CD14-positive monocyte (primary cell): Measurements from ENCODE around the gene CD34. TPM values are rescaled to one million over a fixed set of nuclear protein-coding genes. Genes with fewer than 3 reads are reported as not detected.

Experiments used
- DNase-seq, 3 donors: peaks; one replicate each; pipeline ENCODE4 v3.0.0-alpha.2; 2011 to 2022
- H2AFZ ChIP-seq: 2 replicates; pipeline ENCODE4 v1.6.0; 2012; ENCODE audit warnings: mild to moderate bottlenecking, low read depth, low read length, inconsistent platforms; ENCODE audit not compliant: insufficient read depth, poor library complexity, severe bottlenecking
- H3K27ac ChIP-seq, 2 donors: 1 replicate in 1 of 2; 2 replicates in 1 of 2; pipeline ENCODE4 v1.5.1; 2012 to 2013; ENCODE audit warnings: low read length in 2 of 2, control low read depth in 1 of 2, inconsistent platforms in 1 of 2, low read depth in 1 of 2, mild to moderate bottlenecking in 1 of 2
- H3K27me3 ChIP-seq, 2 donors: one replicate each; pipeline versions ENCODE4 v1.6.0 to v1.6.1; 2011 to 2013; ENCODE audit warnings: low read length in 2 of 2; ENCODE audit not compliant: control insufficient read depth in 2 of 2, insufficient read depth in 2 of 2
- H3K36me3 ChIP-seq, 2 donors: replicated peaks in 1 of 2; 1 replicate in 1 of 2; 2 replicates in 1 of 2; pipeline versions ENCODE4 v1.5.1 to v1.6.1; 2012 to 2013; ENCODE audit warnings: low read length in 2 of 2, control low read depth in 1 of 2, inconsistent platforms in 1 of 2, mild to moderate bottlenecking in 1 of 2; ENCODE audit not compliant: insufficient read depth in 2 of 2, control insufficient read depth in 1 of 2
- H3K4me1 ChIP-seq, 2 donors: 1 replicate in 1 of 2; 2 replicates in 1 of 2; pipeline versions ENCODE4 v1.5.1 to v1.6.1; 2012 to 2013; ENCODE audit warnings: low read length in 2 of 2, control low read depth in 1 of 2, inconsistent platforms in 1 of 2, mild to moderate bottlenecking in 1 of 2, moderate library complexity in 1 of 2; ENCODE audit not compliant: insufficient read depth in 2 of 2, control insufficient read depth in 1 of 2
- H3K4me2 ChIP-seq: replicated peaks from 2 replicates; pipeline ENCODE3; 2012; ENCODE audit warnings: low read length, moderate library complexity, mild to moderate bottlenecking; ENCODE audit not compliant: poor library complexity, severe bottlenecking; ENCODE audit errors: extremely low read depth
- H3K4me3 ChIP-seq, 3 experiments: fragments of 200-600 bp in 1 of 3; sonication (generic) in 1 of 3; replicated peaks in 1 of 3; 1 replicate in 2 of 3; 2 replicates in 1 of 3; pipeline ENCODE4 v1.5.1; 2011 to 2013; ENCODE audit warnings: low read length in 3 of 3, mild to moderate bottlenecking in 3 of 3, control low read depth in 2 of 3, low read depth in 2 of 3, inconsistent platforms in 1 of 3, moderate library complexity in 1 of 3
- H3K79me2 ChIP-seq: 2 replicates; pipeline ENCODE4 v1.6.0; 2012; ENCODE audit warnings: mild to moderate bottlenecking, control low read depth, inconsistent platforms, low read length, moderate library complexity; ENCODE audit not compliant: insufficient read depth
- H3K9ac ChIP-seq: 2 replicates; pipeline ENCODE4 v1.6.0; 2017; ENCODE audit warnings: low read length, mild to moderate bottlenecking; ENCODE audit not compliant: insufficient read depth, poor library complexity, severe bottlenecking
- H3K9me3 ChIP-seq, 2 donors: replicated peaks in 1 of 2; 1 replicate in 1 of 2; 2 replicates in 1 of 2; pipeline versions ENCODE4 v1.5.1 to v1.6.1; 2012 to 2013; ENCODE audit warnings: low read length in 2 of 2, control low read depth in 1 of 2; ENCODE audit not compliant: control insufficient read depth in 1 of 2, insufficient read depth in 1 of 2
- H4K20me1 ChIP-seq: 2 replicates; pipeline ENCODE4 v1.6.0; 2012; ENCODE audit warnings: mild to moderate bottlenecking, low read length, control low read depth, moderate library complexity; ENCODE audit not compliant: insufficient read depth
- H3K27ac Mint-ChIP-seq, 7 donors: one replicate each; pipeline ENCODE4 v1.8.0; 2020; ENCODE audit warnings: mild to moderate bottlenecking in 7 of 7, mixed read lengths in 7 of 7, moderate library complexity in 6 of 7, inconsistent platforms in 2 of 7
- H3K27me3 Mint-ChIP-seq, 3 donors: one replicate each; pipeline ENCODE4 v1.8.0; 2021 to 2022; ENCODE audit warnings: low read depth in 3 of 3, mild to moderate bottlenecking in 3 of 3, mixed read lengths in 3 of 3, moderate library complexity in 3 of 3, inconsistent platforms in 1 of 3
- H3K36me3 Mint-ChIP-seq, 2 donors: one replicate each; pipeline ENCODE4 v1.8.0; 2020; ENCODE audit warnings: mixed read lengths in 2 of 2, inconsistent platforms in 1 of 2, mild to moderate bottlenecking in 1 of 2
- H3K4me1 Mint-ChIP-seq: one replicate; pipeline ENCODE4 v1.8.0; 2020; ENCODE audit warnings: mild to moderate bottlenecking, mixed read lengths
- H3K4me3 Mint-ChIP-seq, 2 donors: one replicate each; pipeline ENCODE4 v1.8.0; 2020; ENCODE audit warnings: mild to moderate bottlenecking in 2 of 2, mixed read lengths in 2 of 2, moderate library complexity in 1 of 2
- H3K9me3 Mint-ChIP-seq, 7 donors: one replicate each; pipeline ENCODE4 v1.8.0; 2020 to 2022; ENCODE audit warnings: mixed read lengths in 7 of 7, mild to moderate bottlenecking in 6 of 7, moderate library complexity in 6 of 7, inconsistent platforms in 2 of 7
- WGBS: methylation state at CpG from one replicate; pipeline ENCODE4 v1.1.5; 2013; ENCODE audit warnings: missing lambda C conversion rate; ENCODE audit not compliant: insufficient coverage; 5-methylcytosine and 5-hydroxymethylcytosine counted together
- intact Hi-C, 2 donors: fragments of 100-400 bp; cut with micrococcal nuclease; formaldehyde crosslinking; loops; one replicate each; pipeline versions ENCODE4 v1.15.0 to v1.15.1; 2023
- polyA plus RNA-seq, 3 donors: library from polyadenylated mRNA; depleted of rRNA in 1 of 3; unstranded in 2 of 3; stranded (reverse) in 1 of 3; fragments of 300-500 nt in 2 of 3; fragments of >200 nt in 1 of 3; fragmentation: Illumina TruSeq in 2 of 3; gene quantifications; 1 replicate in 2 of 3; 2 replicates in 1 of 3; pipeline ENCODE4 v1.2.3, GENCODE V29; 2012 to 2021
- TF ChIP-seq, protein P1 (sequence below): fragments of 200-600 bp; IDR thresholded peaks from one replicate; pipeline ENCODE4 v1.8.0; 2022; ENCODE audit warnings: antibody characterized with exemption, mild to moderate bottlenecking

Gene CD34
- polyA plus RNA-seq, 3 donors, result 0.03 TPM; not detected in 2

DNA sequence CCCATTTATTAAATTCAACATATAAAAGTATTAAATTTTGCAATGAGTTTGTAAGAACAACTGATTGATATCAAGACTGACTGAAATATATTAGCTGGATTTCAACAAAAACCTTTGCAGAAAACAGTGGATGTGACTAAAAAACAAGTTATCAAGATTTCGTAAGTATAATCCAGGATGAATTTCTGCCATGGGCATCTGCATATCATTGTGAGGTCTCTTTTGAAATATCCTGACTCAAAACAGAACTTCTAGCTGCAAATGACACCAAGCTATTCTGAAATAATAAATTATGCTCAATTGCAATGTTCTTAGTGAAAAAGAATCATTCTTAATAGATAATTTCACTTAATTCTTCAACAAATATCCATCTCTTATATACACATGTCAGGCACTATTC lies 52.6 kb downstream of the CD34 start:
- H3K9me3 ChIP-seq, result no peaks in the 10 kb centered on the region
- H2AFZ ChIP-seq, result no peak overlapping the region
- H3K9me3 Mint-ChIP-seq, result no peaks in the 10 kb centered on the region
- peaks cover 43% of the 10 kb centered on the region for H3K4me1 Mint-ChIP-seq
- no peak overlapping the region for H3K4me2 ChIP-seq
- H3K27ac Mint-ChIP-seq, result peak overlapping the region in 4 of 7 donors; percentile 22 to 64 (median 39)
- peak overlapping the region in 1 of 2 donors; percentile 56 for H3K27ac ChIP-seq
- H3K79me2 ChIP-seq, result peaks cover 95% of the 10 kb centered on the region
- H3K27me3 ChIP-seq, result no peaks in the 10 kb centered on the region
- H4K20me1 ChIP-seq, result peaks cover 91% of the 10 kb centered on the region
- H3K9ac ChIP-seq, result no peak overlapping the region
- intact Hi-C loops, result no loop called here
- peak overlapping the region in 1 of 3 experiments; percentile 10 for H3K4me3 ChIP-seq
- peaks cover 45 to 51% of the 10 kb centered on the region in 2 donors for H3K36me3 Mint-ChIP-seq
- WGBS, result no CpG with 5 or more reads among the region's 1 CpG
- peaks cover 44 to 64% of the 10 kb centered on the region in 2 donors for H3K4me1 ChIP-seq
- H3K4me3 Mint-ChIP-seq, result no peak overlapping the region
- peaks cover 11 to 58% of the 10 kb centered on the region in 2 donors for H3K36me3 ChIP-seq
- no peaks in the 10 kb centered on the region for H3K27me3 Mint-ChIP-seq
- DNase-seq, result no peak
- TF ChIP-seq, protein P1, sequence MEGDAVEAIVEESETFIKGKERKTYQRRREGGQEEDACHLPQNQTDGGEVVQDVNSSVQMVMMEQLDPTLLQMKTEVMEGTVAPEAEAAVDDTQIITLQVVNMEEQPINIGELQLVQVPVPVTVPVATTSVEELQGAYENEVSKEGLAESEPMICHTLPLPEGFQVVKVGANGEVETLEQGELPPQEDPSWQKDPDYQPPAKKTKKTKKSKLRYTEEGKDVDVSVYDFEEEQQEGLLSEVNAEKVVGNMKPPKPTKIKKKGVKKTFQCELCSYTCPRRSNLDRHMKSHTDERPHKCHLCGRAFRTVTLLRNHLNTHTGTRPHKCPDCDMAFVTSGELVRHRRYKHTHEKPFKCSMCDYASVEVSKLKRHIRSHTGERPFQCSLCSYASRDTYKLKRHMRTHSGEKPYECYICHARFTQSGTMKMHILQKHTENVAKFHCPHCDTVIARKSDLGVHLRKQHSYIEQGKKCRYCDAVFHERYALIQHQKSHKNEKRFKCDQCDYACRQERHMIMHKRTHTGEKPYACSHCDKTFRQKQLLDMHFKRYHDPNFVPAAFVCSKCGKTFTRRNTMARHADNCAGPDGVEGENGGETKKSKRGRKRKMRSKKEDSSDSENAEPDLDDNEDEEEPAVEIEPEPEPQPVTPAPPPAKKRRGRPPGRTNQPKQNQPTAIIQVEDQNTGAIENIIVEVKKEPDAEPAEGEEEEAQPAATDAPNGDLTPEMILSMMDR, result no peak

DNA sequence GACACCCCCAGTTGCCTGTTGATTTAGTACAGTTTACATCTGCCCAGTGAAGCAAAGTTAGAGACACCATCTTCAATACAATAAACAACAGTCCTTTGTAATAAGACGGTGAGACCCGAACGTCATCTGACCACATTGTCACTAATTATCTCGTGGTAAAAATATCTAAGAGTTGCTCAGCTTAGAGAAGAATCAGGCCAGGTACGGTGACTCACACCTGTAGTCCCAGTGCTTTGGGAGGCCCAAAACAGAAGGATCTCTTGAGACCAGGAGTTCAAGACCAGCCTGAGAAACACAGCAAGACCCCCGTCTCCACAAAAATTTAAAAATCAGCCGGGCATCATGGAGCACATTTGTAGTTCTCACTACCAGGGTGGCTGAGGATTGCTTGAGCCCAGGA lies 53.5 kb downstream of the CD34 start:
- Mint-ChIP-seq H3K27ac (peak overlapping the region; percentile 42 to 84 (median 52)), H3K4me1 (peaks cover 44% of the 10 kb centered on the region), H3K4me3 (no peak overlapping the region), H3K36me3 (peaks cover 40 to 51% of the 10 kb centered on the region in 2 donors), H3K9me3 (no peaks in the 10 kb centered on the region), H3K27me3 (no peaks in the 10 kb centered on the region)
- Histone ChIP-seq H3K79me2 (peaks cover 96% of the 10 kb centered on the region), H3K27me3 (no peaks in the 10 kb centered on the region), H3K9me3 (no peaks in the 10 kb centered on the region), H3K4me1 (peaks cover 52 to 67% of the 10 kb centered on the region in 2 donors), H3K4me2 (no peak overlapping the region), H2AFZ (no peak overlapping the region), H4K20me1 (peaks cover 93% of the 10 kb centered on the region), H3K4me3 (no peak overlapping the region), H3K27ac (peak overlapping the region in 1 of 2 donors; percentile 56), H3K9ac (no peak overlapping the region), H3K36me3 (peaks cover 5 to 51% of the 10 kb centered on the region in 2 donors)
- DNase-seq, result no peak
- whole genome bisulfite sequencing, result 100% methylated on average over 2 of the region's 7 CpGs
- TF ChIP-seq, protein P1, result no peak
- intact Hi-C loops, result no loop called here
